HepG2 (cell line): ENCODE measurements around the gene BBLN. TPM values are rescaled to one million over a fixed set of nuclear protein-coding genes. Genes with fewer than 3 reads are reported as not detected.

Experiments used
- RXRB ChIP-seq: IDR thresholded peaks from 2 replicates; pipeline ENCODE4 v1.6.1; 2016; ENCODE audit warnings: borderline replicate concordance, missing genetic modification reagents, missing compliant biosample characterization
- ZBTB37 ChIP-seq: sonication (generic); formaldehyde crosslinking; IDR thresholded peaks from 2 replicates; pipeline ENCODE4 v1.4.0; 2020; ENCODE audit warnings: mild to moderate bottlenecking, missing genetic modification reagents
- ZNF407 ChIP-seq: sonication (generic); formaldehyde crosslinking; IDR thresholded peaks from one replicate; pipeline ENCODE4 v1.5.1; 2020; ENCODE audit warnings: mild to moderate bottlenecking, missing genetic modification reagents; ENCODE audit errors: not compliant biosample characterization
- ZNF850 ChIP-seq: sonication (generic); formaldehyde crosslinking; conservative IDR thresholded peaks from 2 replicates; pipeline ENCODE4 v1.9.0; 2021; ENCODE audit warnings: mild to moderate bottlenecking, missing genetic modification reagents
- polyA plus RNA-seq, 8 experiments: library from polyadenylated mRNA; depleted of rRNA in 3 of 8; stranded (reverse) in 7 of 8; unstranded in 1 of 8; fragments of >200 nt; fragmentation: Illumina TruSeq in 4 of 8; extraction: Trizol in 4 of 8; gene quantifications; 2 replicates each; pipeline versions ENCODE4 v1.2.1 to v1.2.3, GENCODE V29; 2011 to 2016; ENCODE audit warnings: low read depth in 4 of 8, missing spikeins in 1 of 8, mixed read lengths in 1 of 8; ENCODE audit not compliant: insufficient read depth in 1 of 8
- total RNA-seq, 5 experiments: library from RNA; depleted of rRNA; stranded (reverse); fragments of >200 nt; fragmentation: Illumina TruSeq; extraction: Trizol; gene quantifications; 2 replicates each; pipeline ENCODE4 v1.2.3, GENCODE V29; 2016; ENCODE audit warnings: low read depth in 1 of 5
- TF ChIP-seq, protein P1 (sequence below): sonication (generic); formaldehyde crosslinking; IDR thresholded peaks from 2 replicates; pipeline ENCODE4 v1.9.0; 2022; ENCODE audit warnings: missing genetic modification reagents, mild to moderate bottlenecking, borderline replicate concordance

BBLN gene
- total and polyA plus RNA-seq, 2 of the 13 experiments (the other 11 are each of a cell fraction or from before 2014, with no cell fraction given), result 27.6 to 33.1 TPM

DNA sequence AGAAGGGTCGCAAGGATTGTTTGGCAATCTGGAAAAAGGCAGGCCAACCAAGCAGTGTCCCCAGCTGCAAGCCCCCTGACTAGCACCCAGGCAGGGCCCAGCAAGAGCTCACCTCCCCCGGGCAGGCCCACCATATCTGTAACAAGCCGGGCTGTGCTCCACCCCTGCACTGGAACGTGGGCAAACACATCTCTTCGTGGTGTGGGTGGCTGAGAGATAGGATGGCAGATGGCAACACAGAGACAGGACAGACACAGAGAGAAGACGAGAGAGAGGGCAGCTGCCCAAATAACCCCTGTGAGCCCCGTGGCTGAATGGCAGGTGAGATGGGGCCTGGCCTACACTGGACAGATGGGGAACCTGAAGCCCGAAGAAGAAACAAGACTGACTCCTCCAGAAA lies 9.4 kb downstream of the BBLN start (continued):
- no peak for TF ChIP-seq ZNF407 (CRISPR knock-in tag)
- TF ChIP-seq RXRB (CRISPR knock-in tag), result no peak
- no peak for TF ChIP-seq ZBTB37 (CRISPR knock-in tag)
- TF ChIP-seq, protein P1, sequence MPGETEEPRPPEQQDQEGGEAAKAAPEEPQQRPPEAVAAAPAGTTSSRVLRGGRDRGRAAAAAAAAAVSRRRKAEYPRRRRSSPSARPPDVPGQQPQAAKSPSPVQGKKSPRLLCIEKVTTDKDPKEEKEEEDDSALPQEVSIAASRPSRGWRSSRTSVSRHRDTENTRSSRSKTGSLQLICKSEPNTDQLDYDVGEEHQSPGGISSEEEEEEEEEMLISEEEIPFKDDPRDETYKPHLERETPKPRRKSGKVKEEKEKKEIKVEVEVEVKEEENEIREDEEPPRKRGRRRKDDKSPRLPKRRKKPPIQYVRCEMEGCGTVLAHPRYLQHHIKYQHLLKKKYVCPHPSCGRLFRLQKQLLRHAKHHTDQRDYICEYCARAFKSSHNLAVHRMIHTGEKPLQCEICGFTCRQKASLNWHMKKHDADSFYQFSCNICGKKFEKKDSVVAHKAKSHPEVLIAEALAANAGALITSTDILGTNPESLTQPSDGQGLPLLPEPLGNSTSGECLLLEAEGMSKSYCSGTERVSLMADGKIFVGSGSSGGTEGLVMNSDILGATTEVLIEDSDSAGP, result no peak
- no peak for TF ChIP-seq ZNF850 (CRISPR knock-in tag)
